Neuronal stem cell (in vitro differentiated cells): Measurements from ENCODE around the gene HSP90AB1.

Source experiments
- DNase-seq: peaks from one replicate; pipeline ENCODE4 v3.0.0-alpha.2; 2013; ENCODE audit warnings: low spot score
- H2AFZ ChIP-seq: one replicate; pipeline ENCODE4 v1.6.1; 2013; ENCODE audit warnings: mild to moderate bottlenecking, low read length, inconsistent platforms
- H2AK5ac ChIP-seq: 2 replicates; pipeline ENCODE4 v1.6.1; 2013; ENCODE audit warnings: low read depth, mild to moderate bottlenecking, inconsistent platforms, low read length, moderate library complexity, mixed read lengths
- H2BK120ac ChIP-seq: 2 replicates; pipeline ENCODE4 v1.6.1; 2013; ENCODE audit warnings: low read depth, mild to moderate bottlenecking, inconsistent platforms, low read length, moderate library complexity, mixed read lengths
- H2BK12ac ChIP-seq: one replicate; pipeline ENCODE4 v1.6.1; 2013; ENCODE audit warnings: low read length, inconsistent platforms
- H2BK15ac ChIP-seq: 2 replicates; pipeline ENCODE4 v1.6.1; 2013; ENCODE audit warnings: mild to moderate bottlenecking, low read length, inconsistent platforms, mixed read lengths
- H2BK5ac ChIP-seq: one replicate; pipeline ENCODE4 v1.6.1; 2013; ENCODE audit warnings: inconsistent platforms, mild to moderate bottlenecking, low read length, moderate library complexity
- H3K14ac ChIP-seq: one replicate; pipeline ENCODE4 v1.6.1; 2013; ENCODE audit warnings: low read length, inconsistent platforms
- H3K18ac ChIP-seq: 2 replicates; pipeline ENCODE4 v1.6.1; 2013; ENCODE audit warnings: low read length, inconsistent platforms
- H3K23ac ChIP-seq: 2 replicates; pipeline ENCODE4 v1.6.1; 2013; ENCODE audit warnings: low read depth, mild to moderate bottlenecking, mixed read lengths, low read length, inconsistent platforms; ENCODE audit not compliant: poor library complexity
- H3K27ac ChIP-seq: replicated peaks from 3 replicates; pipeline ENCODE4 v1.5.1; 2013; ENCODE audit warnings: low read length, inconsistent platforms
- H3K27me3 ChIP-seq, 3 experiments: 2 replicates each; pipeline ENCODE4 v1.6.1; 2013; ENCODE audit warnings: low read length in 3 of 3, mild to moderate bottlenecking in 2 of 3, inconsistent platforms in 1 of 3, low read depth in 1 of 3, mixed read lengths in 1 of 3, moderate library complexity in 1 of 3; ENCODE audit not compliant: control insufficient read depth in 3 of 3, insufficient read depth in 3 of 3
- H3K36me3 ChIP-seq, 2 donors: replicated peaks in 1 of 2; 2 replicates each; pipeline ENCODE4 v1.6.1; 2013; ENCODE audit warnings: low read length in 2 of 2; ENCODE audit not compliant: control insufficient read depth in 2 of 2, insufficient read depth in 2 of 2
- H3K4ac ChIP-seq: 2 replicates; pipeline ENCODE4 v1.6.1; 2013; ENCODE audit warnings: inconsistent platforms, mild to moderate bottlenecking, low read length, moderate library complexity
- H3K4me1 ChIP-seq, 2 donors: 1 replicate in 1 of 2; 2 replicates in 1 of 2; pipeline ENCODE4 v1.6.1; 2013; ENCODE audit warnings: low read length in 2 of 2, low read depth in 1 of 2; ENCODE audit not compliant: control insufficient read depth in 2 of 2, insufficient read depth in 1 of 2
- H3K4me2 ChIP-seq: one replicate; pipeline ENCODE4 v1.6.1; 2013; ENCODE audit warnings: mild to moderate bottlenecking, low read length, inconsistent platforms; ENCODE audit not compliant: insufficient read depth, poor library complexity, severe bottlenecking
- H3K4me3 ChIP-seq, 2 donors: 2 replicates each; pipeline ENCODE4 v1.5.1; 2013; ENCODE audit warnings: low read length in 2 of 2, mild to moderate bottlenecking in 2 of 2, inconsistent platforms in 1 of 2, moderate library complexity in 1 of 2
- H3K79me1 ChIP-seq: one replicate; pipeline ENCODE4 v1.6.1; 2013; ENCODE audit warnings: low read depth, mild to moderate bottlenecking, inconsistent platforms, low read length, moderate library complexity
- H3K9ac ChIP-seq: one replicate; pipeline ENCODE4 v1.6.1; 2013; ENCODE audit warnings: mild to moderate bottlenecking, low read depth, low read length, inconsistent platforms; ENCODE audit not compliant: poor library complexity
- H3K9me3 ChIP-seq, 2 donors: replicated peaks in 1 of 2; 2 replicates each; pipeline versions ENCODE3 to v1.6.1; 2013; ENCODE audit warnings: low read length in 2 of 2, mild to moderate bottlenecking in 2 of 2, inconsistent platforms in 1 of 2, low read depth in 1 of 2, mixed read lengths in 1 of 2, moderate library complexity in 1 of 2; ENCODE audit not compliant: control insufficient read depth in 2 of 2, insufficient read depth in 1 of 2
- H4K8ac ChIP-seq: one replicate; pipeline ENCODE4 v1.6.1; 2013; ENCODE audit warnings: low read depth, mild to moderate bottlenecking, inconsistent platforms, low read length, moderate library complexity
- H4K91ac ChIP-seq: one replicate; pipeline ENCODE4 v1.6.1; 2013; ENCODE audit warnings: low read length, low read depth, mild to moderate bottlenecking, inconsistent platforms; ENCODE audit not compliant: poor library complexity
- WGBS, 2 donors: extraction: QIAGEN DNeasy Blood & Tissue Kit; methylation state at CpG; one replicate each; pipeline ENCODE4 v1.1.7; 2013; ENCODE audit warnings: missing lambda C conversion rate in 2 of 2, mixed read lengths in 1 of 2; ENCODE audit not compliant: insufficient read length in 2 of 2, insufficient replicate concordance in 1 of 2; ENCODE audit errors: extremely low coverage in 2 of 2; 5-methylcytosine and 5-hydroxymethylcytosine counted together

Gene HSP90AB1

GRCh38 chr6:44237021-44237812 is 9.7 kb upstream of the HSP90AB1 start:
- Histone ChIP-seq H3K36me3 (peaks cover 13 to 33% of the 10 kb centered on the region in 2 donors), H2BK120ac (peak overlapping the region; percentile 88), H3K23ac (peak overlapping the region; percentile 69), H4K8ac (no peak overlapping the region), H2BK15ac (no peak overlapping the region), H4K91ac (no peak overlapping the region), H3K4me2 (peak overlapping the region; percentile 88), H2AFZ (peak overlapping the region; percentile 93), H2AK5ac (peak overlapping the region; percentile 88), H3K4me1 (peaks cover 7 to 14% of the 10 kb centered on the region in 2 donors), H3K79me1 (no peaks in the 10 kb centered on the region), H3K18ac (peak overlapping the region; percentile 95), H3K27ac (peak overlapping the region; percentile 26), H3K4ac (no peak overlapping the region), H3K9me3 (no peaks in the 10 kb centered on the region), H3K27me3 (no peaks in the 10 kb centered on the region), H3K9ac (peak overlapping the region; percentile 80), H2BK5ac (peak overlapping the region; percentile 29), H2BK12ac (peak overlapping the region; percentile 58), H3K4me3 (peak overlapping the region; percentile 46 to 76), H3K14ac (peak overlapping the region; percentile 58)
- no CpG with 5 or more reads among the region's 22 CpGs for WGBS, 2 donors
- DNase-seq = no peak

GRCh38 chr6:44237813-44238433 is 9.0 kb upstream of the HSP90AB1 start:
- Histone ChIP-seq H3K9me3 (no peaks in the 10 kb centered on the region), H3K27ac (no peak overlapping the region), H4K91ac (no peak overlapping the region), H2BK12ac (no peak overlapping the region), H2AK5ac (no peak overlapping the region), H2BK15ac (no peak overlapping the region), H3K4me2 (peak overlapping the region; percentile 88), H2BK5ac (peak overlapping the region; percentile 29), H3K4ac (no peak overlapping the region), H3K18ac (peak overlapping the region; percentile 94), H3K9ac (peak overlapping the region; percentile 80), H3K4me1 (peaks cover 7 to 14% of the 10 kb centered on the region in 2 donors), H4K8ac (no peak overlapping the region), H3K14ac (peak overlapping the region; percentile 15), H3K36me3 (peaks cover 9 to 26% of the 10 kb centered on the region in 2 donors), H2BK120ac (peak overlapping the region; percentile 88), H2AFZ (peak overlapping the region; percentile 93), H3K4me3 (peak overlapping the region; percentile 46 to 76), H3K23ac (peak overlapping the region; percentile 44), H3K79me1 (no peaks in the 10 kb centered on the region), H3K27me3 (no peaks in the 10 kb centered on the region)
- no peak for DNase-seq
- no CpG with 5 or more reads among the region's 42 CpGs for WGBS, 2 donors

- no peaks in the 10 kb centered on the region for H3K79me1 ChIP-seq
- H3K36me3 ChIP-seq = peaks cover 2 to 17% of the 10 kb centered on the region in 2 donors
- H3K27ac ChIP-seq = no peak overlapping the region
- H2AK5ac ChIP-seq = no peak overlapping the region
- H3K14ac ChIP-seq = no peak overlapping the region
- WGBS, 2 donors = no CpG with 5 or more reads among the region's 7 CpGs
- H3K4ac ChIP-seq = no peak overlapping the region
- H2AFZ ChIP-seq = no peak overlapping the region
- H3K9me3 ChIP-seq = no peaks in the 10 kb centered on the region
- H3K23ac ChIP-seq = no peak overlapping the region
- peaks cover 7 to 14% of the 10 kb centered on the region in 2 donors for H3K4me1 ChIP-seq
- no peak overlapping the region for H2BK5ac ChIP-seq
- H3K4me3 ChIP-seq = no peak overlapping the region
- H2BK12ac ChIP-seq = peak overlapping the region; percentile 11
- no peak overlapping the region for H2BK120ac ChIP-seq
- no peak overlapping the region for H4K91ac ChIP-seq
- no peak overlapping the region for H3K18ac ChIP-seq
- H3K27me3 ChIP-seq = no peaks in the 10 kb centered on the region
- no peak for DNase-seq
- no peak overlapping the region for H3K9ac ChIP-seq
- H4K8ac ChIP-seq = no peak overlapping the region
- H2BK15ac ChIP-seq = no peak overlapping the region
- H3K4me2 ChIP-seq = no peak overlapping the region
Measured at GRCh38 chr6:44238687-44239350, 8.1 kb upstream of the HSP90AB1 start.

GRCh38 chr6:44243345-44243744 is 3.6 kb upstream of the HSP90AB1 start:
- H4K8ac ChIP-seq = no peak overlapping the region
- no peak overlapping the region for H2BK5ac ChIP-seq
- H2AFZ ChIP-seq = no peak overlapping the region
- H3K9me3 ChIP-seq = no peaks in the 10 kb centered on the region
- H3K9ac ChIP-seq = no peak overlapping the region
- no peaks in the 10 kb centered on the region for H3K27me3 ChIP-seq
- no CpG with 5 or more reads among the region's 7 CpGs for WGBS, 2 donors
- H3K4me2 ChIP-seq = no peak overlapping the region
- H3K4me3 ChIP-seq = no peak overlapping the region
- H3K36me3 ChIP-seq = peaks cover 2 to 5% of the 10 kb centered on the region in 2 donors
- no peak overlapping the region for H3K18ac ChIP-seq
- H3K79me1 ChIP-seq = no peaks in the 10 kb centered on the region
- no peak overlapping the region for H3K27ac ChIP-seq
- no peak overlapping the region for H3K14ac ChIP-seq
- no peak overlapping the region for H2AK5ac ChIP-seq
- H2BK12ac ChIP-seq = no peak overlapping the region
- peaks cover 13% of the 10 kb centered on the region in 2 donors for H3K4me1 ChIP-seq
- H3K4ac ChIP-seq = no peak overlapping the region
- DNase-seq = no peak
- H3K23ac ChIP-seq = no peak overlapping the region
- no peak overlapping the region for H2BK120ac ChIP-seq
- no peak overlapping the region for H2BK15ac ChIP-seq
- no peak overlapping the region for H4K91ac ChIP-seq
